ENCODE data around the gene SDF4.

The SDF4 gene

GRCh38 chr1:1169429-1170214 is 62.2 kb downstream of the SDF4 start:
- no peak overlapping the region for H3K4me2 ChIP-seq (ENCODE audit: low read length)
- no peaks in the 10 kb centered on the region for H3K36me3 ChIP-seq (ENCODE audit: insufficient read depth, low read length)

GRCh38 chr1:1168451-1169411 is 63.1 kb downstream of the SDF4 start:
- Histone ChIP-seq H2AFZ (ENCODE audit: low read length) (no peak overlapping the region), H3K79me2 (ENCODE audit: insufficient read depth, low read length) (no peaks in the 10 kb centered on the region), H3K4me2 (ENCODE audit: low read length) (no peak overlapping the region), H4K20me1 (ENCODE audit: insufficient read depth, low read length) (no peaks in the 10 kb centered on the region), H3K4me3 (ENCODE audit: low read depth, low read length, poor library complexity, severe bottlenecking) (no peak overlapping the region), H3K36me3 (ENCODE audit: insufficient read depth, low read length) (no peaks in the 10 kb centered on the region), H3K9ac (ENCODE audit: low read length) (no peak overlapping the region), H3K27me3 (ENCODE audit: insufficient read depth, low read length) (peaks cover 5% of the 10 kb centered on the region), H3K4me1 (ENCODE audit: insufficient read depth, low read length, severe bottlenecking) (no peaks in the 10 kb centered on the region), H3F3A (ENCODE audit: insufficient read depth, low read length) (no peaks in the 10 kb centered on the region), H3K9me3 (ENCODE audit: low read length) (no peaks in the 10 kb centered on the region), H3K9me2 (ENCODE audit: low read depth, low read length) (no peaks in the 10 kb centered on the region), H3K27ac (ENCODE audit: low read depth, low read length, poor library complexity, severe bottlenecking) (no peak overlapping the region)
- TF ChIP-seq CTCF (IDR thresholded peaks at IDR 0.05; ENCODE audit: low read length) (no peak), EZH2 (IDR thresholded peaks at IDR 0.05; ENCODE audit: borderline replicate concordance, low read length) (no peak)

More at GRCh38 chr1:1169429-1170214, 62.2 kb downstream of the SDF4 start:
- Histone ChIP-seq H3K4me3 (ENCODE audit: low read depth, low read length, poor library complexity, severe bottlenecking) (no peak overlapping the region), H3K27me3 (ENCODE audit: insufficient read depth, low read length) (peaks cover 2% of the 10 kb centered on the region), H3F3A (ENCODE audit: insufficient read depth, low read length) (no peaks in the 10 kb centered on the region), H3K9ac (ENCODE audit: low read length) (no peak overlapping the region), H2AFZ (ENCODE audit: low read length) (no peak overlapping the region), H3K79me2 (ENCODE audit: insufficient read depth, low read length) (no peaks in the 10 kb centered on the region), H3K9me3 (ENCODE audit: low read length) (no peaks in the 10 kb centered on the region), H3K4me1 (ENCODE audit: insufficient read depth, low read length, severe bottlenecking) (no peaks in the 10 kb centered on the region), H3K9me2 (ENCODE audit: low read depth, low read length) (no peaks in the 10 kb centered on the region), H4K20me1 (ENCODE audit: insufficient read depth, low read length) (no peaks in the 10 kb centered on the region), H3K27ac (ENCODE audit: low read depth, low read length, poor library complexity, severe bottlenecking) (no peak overlapping the region)
- TF ChIP-seq EZH2 (IDR thresholded peaks at IDR 0.05; ENCODE audit: borderline replicate concordance, low read length) = no peak
- TF ChIP-seq CTCF (IDR thresholded peaks at IDR 0.05; ENCODE audit: low read length) = no peak

- H3K4me1 ChIP-seq (ENCODE audit: insufficient read depth, low read length, severe bottlenecking) = no peaks in the 10 kb centered on the region
- H3K27ac ChIP-seq (ENCODE audit: low read depth, low read length, poor library complexity, severe bottlenecking) = no peak overlapping the region
- H3K4me2 ChIP-seq (ENCODE audit: low read length) = no peak overlapping the region
- no peak overlapping the region for H2AFZ ChIP-seq (ENCODE audit: low read length)
- H3K79me2 ChIP-seq (ENCODE audit: insufficient read depth, low read length) = no peaks in the 10 kb centered on the region
- H3K9ac ChIP-seq (ENCODE audit: low read length) = no peak overlapping the region
- H3F3A ChIP-seq (ENCODE audit: insufficient read depth, low read length) = no peaks in the 10 kb centered on the region
- H3K27me3 ChIP-seq (ENCODE audit: insufficient read depth, low read length) = peaks cover 5% of the 10 kb centered on the region
- H3K9me2 ChIP-seq (ENCODE audit: low read depth, low read length) = no peaks in the 10 kb centered on the region
- H3K4me3 ChIP-seq (ENCODE audit: low read depth, low read length, poor library complexity, severe bottlenecking) = no peak overlapping the region
- no peak for TF ChIP-seq EZH2 (IDR thresholded peaks at IDR 0.05; ENCODE audit: borderline replicate concordance, low read length)
- no peak for TF ChIP-seq CTCF (IDR thresholded peaks at IDR 0.05; ENCODE audit: low read length)
- no peaks in the 10 kb centered on the region for H4K20me1 ChIP-seq (ENCODE audit: insufficient read depth, low read length)
- H3K36me3 ChIP-seq (ENCODE audit: insufficient read depth, low read length) = no peaks in the 10 kb centered on the region
- H3K9me3 ChIP-seq (ENCODE audit: low read length) = no peaks in the 10 kb centered on the region
These were observed 63.9 kb downstream of the SDF4 start for GRCh38 chr1:1167841-1168450.

Measured in OCI-LY1 (cell line).